SK-N-SH treated with all-trans-retinoic acid at 6 μM for 48 hours (cell line): Measurements from ENCODE around the gene SCARF2.
A peak's percentile ranks its signal among the peaks of the same experiment; 100 is the strongest.
"Not testable (repeated sequence)": the region's sequence is repeated elsewhere in the genome, so short reads cannot be mapped to it uniquely, and the experiment has no call there.

Source experiments
- ATAC-seq: fragments of 200-7000 bp; cut with Tn5 transposase; 3 replicates; pipeline ENCODE4 v1.9.1; 2020; ENCODE audit warnings: mild to moderate bottlenecking, moderate library complexity
- ARNTL ChIP-seq: fragments of 450-650 bp; formaldehyde crosslinking; IDR thresholded peaks from 2 replicates; pipeline ENCODE4 v1.5.0; 2020; ENCODE audit warnings: low read depth, mild to moderate bottlenecking, moderate library complexity, borderline replicate concordance
- BACH2 ChIP-seq: fragments of 250-450 bp; sonication (Bioruptor Pico); IDR thresholded peaks from 2 replicates; pipeline ENCODE4 v1.9.0; 2021; ENCODE audit warnings: mild to moderate bottlenecking, borderline replicate concordance
- CSDC2 ChIP-seq: fragments of 250-450 bp; sonication (Bioruptor Pico); IDR thresholded peaks from 2 replicates; pipeline ENCODE4 v1.5.0; 2020; ENCODE audit warnings: mild to moderate bottlenecking, moderate library complexity
- CSRNP3 ChIP-seq: fragments of 250-450 bp; sonication (Bioruptor Pico); IDR thresholded peaks from 2 replicates; pipeline ENCODE4 v1.5.1; 2021; ENCODE audit warnings: mild to moderate bottlenecking, moderate library complexity
- ESRRG ChIP-seq: fragments of 250-450 bp; sonication (Bioruptor Pico); IDR thresholded peaks from 2 replicates; pipeline ENCODE4 v1.6.1; 2021; ENCODE audit warnings: mild to moderate bottlenecking
- GLIS3 ChIP-seq: fragments of 250-450 bp; sonication (Bioruptor Pico); IDR thresholded peaks from 2 replicates; pipeline ENCODE4 v1.5.0; 2020; ENCODE audit warnings: mild to moderate bottlenecking, moderate library complexity
- OSR1 ChIP-seq: fragments of 250-450 bp; sonication (Bioruptor Pico); IDR thresholded peaks from 2 replicates; pipeline ENCODE4 v1.8.0; 2022; ENCODE audit warnings: moderate library complexity, mild to moderate bottlenecking, inconsistent platforms
- POU6F1 ChIP-seq: fragments of 250-450 bp; sonication (Bioruptor Pico); IDR thresholded peaks from 2 replicates; pipeline ENCODE4 v1.8.0; 2021; ENCODE audit warnings: low read depth, mild to moderate bottlenecking, moderate library complexity, borderline replicate concordance
- PPARA ChIP-seq: fragments of 250-450 bp; sonication (Bioruptor Pico); IDR thresholded peaks from 2 replicates; pipeline ENCODE4 v1.5.0; 2020; ENCODE audit warnings: mild to moderate bottlenecking, borderline replicate concordance
- RARB ChIP-seq: fragments of 250-450 bp; sonication (Bioruptor Pico); IDR thresholded peaks from 2 replicates; pipeline ENCODE4 v1.8.0; 2021; ENCODE audit warnings: mild to moderate bottlenecking, moderate library complexity
- SNAI2 ChIP-seq: fragments of 250-450 bp; sonication (Bioruptor Pico); IDR thresholded peaks from 2 replicates; pipeline ENCODE4 v1.5.0; 2020; ENCODE audit warnings: mild to moderate bottlenecking, moderate library complexity
- TCF4 ChIP-seq: fragments of 250-450 bp; sonication (Bioruptor Pico); IDR thresholded peaks from 2 replicates; pipeline ENCODE4 v1.8.0; 2021; ENCODE audit warnings: mild to moderate bottlenecking, moderate library complexity, borderline replicate concordance
- TOX ChIP-seq: fragments of 250-450 bp; sonication (Bioruptor Pico); IDR thresholded peaks from 2 replicates; pipeline ENCODE4 v1.8.0; 2021; ENCODE audit warnings: mild to moderate bottlenecking, moderate library complexity, borderline replicate concordance
- TSHZ2 ChIP-seq: fragments of 250-450 bp; sonication (Bioruptor Pico); IDR thresholded peaks from 2 replicates; pipeline ENCODE4 v1.5.0; 2020; ENCODE audit warnings: mild to moderate bottlenecking, moderate library complexity
- ZC3H10 ChIP-seq: fragments of 250-450 bp; sonication (Bioruptor Pico); IDR thresholded peaks from 2 replicates; pipeline ENCODE4 v1.5.1; 2021; ENCODE audit warnings: mild to moderate bottlenecking, moderate library complexity
- ZFP3 ChIP-seq: fragments of 250-450 bp; sonication (Bioruptor Pico); IDR thresholded peaks from 2 replicates; pipeline ENCODE4 v1.5.0; 2020; ENCODE audit warnings: mild to moderate bottlenecking, moderate library complexity
- ZFP30 ChIP-seq: fragments of 450-650 bp; formaldehyde crosslinking; IDR thresholded peaks from 2 replicates; pipeline ENCODE4 v1.5.0; 2022; ENCODE audit warnings: mild to moderate bottlenecking, moderate library complexity
- ZNF565 ChIP-seq: fragments of 450-650 bp; formaldehyde crosslinking; conservative IDR thresholded peaks from 2 replicates; pipeline ENCODE4 v1.5.0; 2020; ENCODE audit warnings: low read depth, mild to moderate bottlenecking, moderate library complexity
- ZNF8 ChIP-seq: fragments of 450-650 bp; formaldehyde crosslinking; IDR thresholded peaks from 2 replicates; pipeline ENCODE4 v1.5.0; 2020; ENCODE audit warnings: mild to moderate bottlenecking, moderate library complexity

The SCARF2 gene

GRCh38 chr22:20422271-20423007, 15.2 kb downstream of the SCARF2 start:
- peak; percentile 83; the same call in 1 of the 2 replicates for TF ChIP-seq TCF4
- no peak for TF ChIP-seq ZC3H10
- peak; percentile 60 for ATAC-seq

GRCh38 chr22:20421507-20421874, 16.1 kb downstream of the SCARF2 start:
- TF ChIP-seq ESRRG (CRISPR knock-in tag), result no peak
- no peak for ATAC-seq

GRCh38 chr22:20420157-20420842, 17.3 kb downstream of the SCARF2 start:
- no peak for ATAC-seq
- no peak for TF ChIP-seq PPARA (CRISPR knock-in tag)
- no peak for TF ChIP-seq GLIS3 (CRISPR knock-in tag)

GRCh38 chr22:20419664-20419951, 18.0 kb downstream of the SCARF2 start:
- no peak for ATAC-seq
- TF ChIP-seq ZNF8 (CRISPR knock-in tag) (no peak), TSHZ2 (CRISPR knock-in tag) (no peak), PPARA (CRISPR knock-in tag) (no peak), ZNF565 (no peak), ZFP3 (CRISPR knock-in tag) (no peak)

GRCh38 chr22:20418211-20418788, 19.3 kb downstream of the SCARF2 start:
- TF ChIP-seq RARB (CRISPR knock-in tag), result no peak
- TF ChIP-seq PPARA (CRISPR knock-in tag), result 0 out of 2 replicates have a peak, but pooled peaks have one; percentile 58
- no peak for TF ChIP-seq TOX (CRISPR knock-in tag)
- no peak for TF ChIP-seq CSRNP3 (CRISPR knock-in tag)
- ATAC-seq, result peak; percentile 62

GRCh38 chr22:20415699-20416098, 21.9 kb downstream of the SCARF2 start:
- not testable (repeated sequence) for ATAC-seq

GRCh38 chr22:20415241-20415640, 22.4 kb downstream of the SCARF2 start:
- not testable (repeated sequence) for ATAC-seq

GRCh38 chr22:20414450-20414849, 23.2 kb downstream of the SCARF2 start:
- ATAC-seq, result no peak
- TF ChIP-seq POU6F1 (no peak), SNAI2 (CRISPR knock-in tag) (no peak), ZNF8 (CRISPR knock-in tag) (no peak), ZFP30 (CRISPR knock-in tag) (no peak), TSHZ2 (CRISPR knock-in tag) (no peak), ZC3H10 (no peak), CSDC2 (CRISPR knock-in tag) (no peak), PPARA (CRISPR knock-in tag) (no peak), ZNF565 (no peak), ESRRG (CRISPR knock-in tag) (no peak), GLIS3 (CRISPR knock-in tag) (no peak), OSR1 (CRISPR knock-in tag) (no peak), BACH2 (CRISPR knock-in tag) (no peak), ARNTL (CRISPR knock-in tag) (no peak)
